A549 (cell line): ENCODE data around the gene BUD31. TPM values are rescaled to one million over a fixed set of nuclear protein-coding genes. Genes with fewer than 3 reads are reported as not detected.

Source experiments
- ATAC-seq, 2 experiments: fragments of 200-7000 bp in 1 of 2; fragments of >200 bp in 1 of 2; cut with Nextera tagmentation in 1 of 2; cut with Tn5 transposase in 1 of 2; 3 replicates each; pipeline versions ENCODE4 v1.8.0 to v1.9.1; 2018 to 2020; ENCODE audit warnings: mild to moderate bottlenecking in 1 of 2, moderate library complexity in 1 of 2
- CTCF ChIA-PET: fragments of 300-600 bp; sonication (Branson Sonifier 250); formaldehyde crosslinking; extraction: SDS; loops from one replicate; lab custom pipeline; 2021; ENCODE audit warnings: antibody characterized with exemption, inconsistent platforms; lab: Yijun Ruan, JAX
- POLR2A ChIA-PET: fragments of 350-600 bp; formaldehyde crosslinking; extraction: SDS; loops from one replicate; lab custom pipeline; 2021; ENCODE audit warnings: antibody characterized with exemption, inconsistent platforms; lab: Yijun Ruan, JAX
- DNase-seq, 2 experiments: peaks; one replicate each; pipeline versions ENCODE4 v3.0.0 to v3.0.0-alpha.2; 2011 to 2016; ENCODE audit warnings: low read depth in 1 of 2, low spot score in 1 of 2
- FAIRE-seq: peaks from 2 replicates; lab custom pipeline; 2011; peaks lifted over from hg19 to GRCh38; lab: Jason Lieb, UNC
- H3K27ac ChIP-seq, 2 experiments: fragments of >200 bp; sonication (Bioruptor Twin); formaldehyde crosslinking; 3 replicates each; pipeline ENCODE4 v1.5.1; 2016 to 2017
- H3K4me1 ChIP-seq: fragments of >200 bp; sonication (Bioruptor Twin); formaldehyde crosslinking; 3 replicates; pipeline ENCODE4 v1.6.1; 2016
- H3K4me2 ChIP-seq: fragments of >200 bp; sonication (Bioruptor Twin); formaldehyde crosslinking; 3 replicates; pipeline ENCODE4 v1.6.1; 2016
- H3K4me3 ChIP-seq: fragments of >200 bp; sonication (Bioruptor Twin); formaldehyde crosslinking; 3 replicates; pipeline ENCODE4 v1.5.1; 2016
- H3K9me3 ChIP-seq: fragments of >200 bp; sonication (Bioruptor Twin); formaldehyde crosslinking; 3 replicates; pipeline ENCODE4 v1.6.1; 2016
- CEBPB ChIP-seq, 2 experiments: fragments of >200 bp in 1 of 2; sonication (Bioruptor Twin) in 1 of 2; formaldehyde crosslinking in 1 of 2; IDR thresholded peaks; 2 replicates each; pipeline ENCODE4 v1.6.1; 2012 to 2016
- EHF ChIP-seq: fragments of 250-450 bp; sonication (Bioruptor Pico); IDR thresholded peaks from 2 replicates; pipeline ENCODE4 v1.5.0; 2020; ENCODE audit warnings: mild to moderate bottlenecking
- FOSL2 ChIP-seq, 2 experiments: fragments of 450-650 bp in 1 of 2; fragments of >200 bp in 1 of 2; sonication (Bioruptor Twin) in 1 of 2; formaldehyde crosslinking; IDR thresholded peaks; 2 replicates each; pipeline versions ENCODE4 v1.5.0 to v1.6.1; 2016 to 2020; ENCODE audit warnings: mild to moderate bottlenecking in 1 of 2, moderate library complexity in 1 of 2
- HES2 ChIP-seq: fragments of >200 bp; sonication (Bioruptor Twin); formaldehyde crosslinking; IDR thresholded peaks from 2 replicates; pipeline ENCODE4 v1.6.1; 2016
- HOXB13 ChIP-seq: fragments of 250-450 bp; sonication (Bioruptor Pico); IDR thresholded peaks from 2 replicates; pipeline ENCODE4 v1.5.0; 2020; ENCODE audit warnings: low read depth, mild to moderate bottlenecking, moderate library complexity
- JUN ChIP-seq, 2 experiments: fragments of >200 bp; sonication (Bioruptor Twin); formaldehyde crosslinking; IDR thresholded peaks; 2 replicates in 1 of 2; 3 replicates in 1 of 2; pipeline ENCODE4 v1.6.1; 2016 to 2017
- KDM1A ChIP-seq: fragments of 200-600 bp; sonication (generic); IDR thresholded peaks from 2 replicates; pipeline ENCODE4 v1.6.1; 2016; ENCODE audit warnings: low read depth, mild to moderate bottlenecking
- MAFK ChIP-seq: fragments of 450-650 bp; IDR thresholded peaks from 2 replicates; pipeline ENCODE4 v1.6.1; 2014; ENCODE audit not compliant: partially characterized antibody
- MAX ChIP-seq: IDR thresholded peaks from 2 replicates; pipeline ENCODE4 v1.6.1; 2012
- MYC ChIP-seq: IDR thresholded peaks from 2 replicates; pipeline ENCODE4 v1.6.1; 2012; ENCODE audit warnings: mild to moderate bottlenecking, inconsistent platforms, low read length, improper control_type of control experiment, borderline replicate concordance
- NR3C1 ChIP-seq: fragments of >200 bp; sonication (Bioruptor Twin); formaldehyde crosslinking; IDR thresholded peaks from 3 replicates; pipeline ENCODE4 v1.6.1; 2017
- PBX3 ChIP-seq: IDR thresholded peaks from 2 replicates; pipeline ENCODE4 v1.6.1; 2012
- PHF8 ChIP-seq: fragments of 200-600 bp; sonication (generic); IDR thresholded peaks from 2 replicates; pipeline ENCODE4 v1.6.1; 2016; ENCODE audit warnings: low read depth, mild to moderate bottlenecking, antibody characterized with exemption, moderate library complexity, borderline replicate concordance
- POLR2A ChIP-seq: IDR thresholded peaks from 2 replicates; pipeline ENCODE4 v1.6.1; 2012; ENCODE audit warnings: mild to moderate bottlenecking, low read length
- RFX5 ChIP-seq: fragments of 450-650 bp; IDR thresholded peaks from 2 replicates; pipeline ENCODE4 v1.7.1; 2014; ENCODE audit warnings: antibody characterized with exemption, mild to moderate bottlenecking, moderate library complexity
- SREBF2 ChIP-seq: fragments of 450-650 bp; IDR thresholded peaks from 2 replicates; pipeline ENCODE4 v1.6.1; 2014; ENCODE audit warnings: mild to moderate bottlenecking, moderate library complexity
- TFCP2L1 ChIP-seq: fragments of 250-450 bp; sonication (Bioruptor Pico); IDR thresholded peaks from 2 replicates; pipeline ENCODE4 v1.5.0; 2021; ENCODE audit warnings: mild to moderate bottlenecking
- TP53 ChIP-seq: fragments of 250-450 bp; sonication (Bioruptor Pico); IDR thresholded peaks from 2 replicates; pipeline ENCODE4 v1.5.0; 2021; ENCODE audit warnings: mild to moderate bottlenecking, moderate library complexity
- ZSCAN20 ChIP-seq: fragments of 250-450 bp; sonication (Bioruptor Pico); IDR thresholded peaks from 2 replicates; pipeline ENCODE4 v1.8.0; 2022; ENCODE audit warnings: mild to moderate bottlenecking, moderate library complexity
- WGBS: methylation state at CpG from one replicate; pipeline ENCODE4 v1.1.6; 2017; ENCODE audit errors: missing lambda C conversion rate; 5-methylcytosine and 5-hydroxymethylcytosine counted together
- polyA plus RNA-seq, 4 experiments: library from polyadenylated mRNA; depleted of rRNA in 3 of 4; stranded (reverse); fragments of >200 nt; fragmentation: RNase III in 1 of 4; extraction: RNeasy Plus Mini Kit Qiagen cat#74134 plus additional on column Dnase treatment in 1 of 4; gene quantifications; 2 replicates in 3 of 4; 3 replicates in 1 of 4; pipeline ENCODE4 v1.2.3, GENCODE V29; 2011 to 2017
- TF ChIP-seq, protein P1 (sequence below): fragments of >200 bp; sonication (Bioruptor Twin); formaldehyde crosslinking; IDR thresholded peaks from 3 replicates; pipeline ENCODE4 v1.6.1; 2016
- TF ChIP-seq, protein P2 (sequence below): IDR thresholded peaks from 2 replicates; pipeline ENCODE4 v1.6.1; 2012; ENCODE audit warnings: low read depth, borderline replicate concordance

The BUD31 gene
- polyA plus RNA-seq, 2 of the 4 experiments (the other 2 are of a cell fraction), result 96.5 to 105 TPM

GRCh38 chr7:99438573-99439480 lies 30.1 kb downstream of the BUD31 start, which contains the start of the genes CPSF4 and PTCD1:
Gene CPSF4 (plus strand): TSS chr7:99438943. CDS start chr7:99439083, 140 bp downstream.
Gene PTCD1 (minus strand): TSS chr7:99438798. CDS start chr7:99435242, 3,556 bp downstream.
- FAIRE-seq (peak; percentile 61), DNase-seq (peak; percentile 93 to 98), ATAC-seq (peak; percentile 95 to 96)
- ChIA-PET POLR2A (interaction anchor here (0.6 to 1.5 kb wide), 6 partner anchors 8 to 30 kb away, joined by 3 to 16 read pairs (median 4); partner anchors contain the start of genes BUD31 and PDAP1), CTCF (interaction anchor here (0.5 to 5.0 kb wide), 3 partner anchors 11 to 97 kb away, joined by 3 to 24 read pairs (median 3); no protein-coding TSS in a partner anchor)
- TF ChIP-seq PHF8 (peak; percentile 76; the same call in 1 of the 2 replicates), HES2 (no peak), MAX (peak; percentile 92), FOSL2 (IDR thresholded peaks at IDR 0.05) (no peak), FOSL2 (CRISPR knock-in tag; IDR thresholded peaks at IDR 0.05) (0 out of 2 replicates have a peak, but pooled peaks have one; percentile 44), TFCP2L1 (CRISPR knock-in tag) (no peak), JUN (IDR thresholded peaks at IDR 0.05) (peak; percentile 76 to 84; a peak in 4 of 5 replicates), EHF (CRISPR knock-in tag) (no peak), TP53 (CRISPR knock-in tag) (no peak), POLR2A (peak; percentile 64), KDM1A (no peak), SREBF2 (no peak), ZSCAN20 (CRISPR knock-in tag) (no peak), HOXB13 (CRISPR knock-in tag) (no peak), RFX5 (peak; percentile 61; the same call in 1 of the 2 replicates), PBX3 (peak; percentile 53; the same call in 1 of the 2 replicates), MAFK (no peak), CEBPB (IDR thresholded peaks at IDR 0.05) (no peak), MYC (peak; percentile 77; the same call in 1 of the 2 replicates)
- TF ChIP-seq, protein P1, sequence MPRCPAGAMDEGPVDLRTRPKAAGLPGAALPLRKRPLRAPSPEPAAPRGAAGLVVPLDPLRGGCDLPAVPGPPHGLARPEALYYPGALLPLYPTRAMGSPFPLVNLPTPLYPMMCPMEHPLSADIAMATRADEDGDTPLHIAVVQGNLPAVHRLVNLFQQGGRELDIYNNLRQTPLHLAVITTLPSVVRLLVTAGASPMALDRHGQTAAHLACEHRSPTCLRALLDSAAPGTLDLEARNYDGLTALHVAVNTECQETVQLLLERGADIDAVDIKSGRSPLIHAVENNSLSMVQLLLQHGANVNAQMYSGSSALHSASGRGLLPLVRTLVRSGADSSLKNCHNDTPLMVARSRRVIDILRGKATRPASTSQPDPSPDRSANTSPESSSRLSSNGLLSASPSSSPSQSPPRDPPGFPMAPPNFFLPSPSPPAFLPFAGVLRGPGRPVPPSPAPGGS, result peak; percentile 74; the same call in 1 of the 3 replicates
- TF ChIP-seq, protein P2, sequence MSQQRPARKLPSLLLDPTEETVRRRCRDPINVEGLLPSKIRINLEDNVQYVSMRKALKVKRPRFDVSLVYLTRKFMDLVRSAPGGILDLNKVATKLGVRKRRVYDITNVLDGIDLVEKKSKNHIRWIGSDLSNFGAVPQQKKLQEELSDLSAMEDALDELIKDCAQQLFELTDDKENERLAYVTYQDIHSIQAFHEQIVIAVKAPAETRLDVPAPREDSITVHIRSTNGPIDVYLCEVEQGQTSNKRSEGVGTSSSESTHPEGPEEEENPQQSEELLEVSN, result peak; percentile 64
- H3K4me3 ChIP-seq, result peak within 1 kb of the TSS; percentile 86
- under 1% methylated on average over 27 of the region's 89 CpGs for WGBS
- H3K9me3 ChIP-seq, result no peaks in the 10 kb centered on the region
- peaks cover 18% of the 10 kb centered on the region; the same call in 2 of the 3 replicates for H3K4me1 ChIP-seq
- H3K27ac ChIP-seq, result peak within 1 kb of the TSS; percentile 93 to 99
- H3K4me2 ChIP-seq, result peak within 1 kb of the TSS; percentile 88

GRCh38 chr7:99440195-99440594 lies 31.4 kb downstream of the BUD31 start:
- ATAC-seq (no peak), FAIRE-seq (no peak)
- CTCF ChIA-PET, result interaction anchor here (1.6 to 5.0 kb wide), 2 partner anchors 9 to 12 kb away, joined by 3 to 24 read pairs; no protein-coding TSS in a partner anchor
- WGBS, result 82% methylated on average over 9 of the region's 9 CpGs
- Histone ChIP-seq H3K4me1 (peaks cover 18% of the 10 kb centered on the region; the same call in 2 of the 3 replicates), H3K4me3 (peak overlapping the region; percentile 86), H3K4me2 (peak overlapping the region; percentile 88)
- peak in 1 of 2 experiments; percentile 50; a peak in 2 of 4 replicates for TF ChIP-seq CEBPB (IDR thresholded peaks at IDR 0.05)
- no peak for TF ChIP-seq NR3C1
- TF ChIP-seq, all 56 proteins: peak for 1
- DNase-seq, result no peak
- Histone ChIP-seq H3K9me3 (no peaks in the 10 kb centered on the region), H3K27ac (peak overlapping the region in 1 of 2 experiments; percentile 99; a peak in 2 of 6 replicates)
- POLR2A ChIA-PET, result no interaction called here
